IgD-negative memory B cell (primary cell): ENCODE data around the gene MT1E. TPM values are rescaled to one million over a fixed set of nuclear protein-coding genes. Genes with fewer than 3 reads are reported as not detected.

Experiments used
- H3K27ac Mint-ChIP-seq, 3 donors: one replicate each; pipeline ENCODE4 v1.8.0; 2020 to 2022; ENCODE audit warnings: mild to moderate bottlenecking in 3 of 3, mixed read lengths in 3 of 3, moderate library complexity in 1 of 3
- H3K27me3 Mint-ChIP-seq: one replicate; pipeline ENCODE4 v1.8.0; 2021; ENCODE audit warnings: mixed read lengths
- H3K36me3 Mint-ChIP-seq: one replicate; pipeline ENCODE4 v1.8.0; 2020; ENCODE audit warnings: mild to moderate bottlenecking, mixed read lengths
- H3K4me1 Mint-ChIP-seq, 3 donors: one replicate each; pipeline ENCODE4 v1.8.0; 2020 to 2022; ENCODE audit warnings: mixed read lengths in 3 of 3, mild to moderate bottlenecking in 1 of 3
- H3K4me3 Mint-ChIP-seq, 4 donors: one replicate each; pipeline ENCODE4 v1.8.0; 2020 to 2022; ENCODE audit warnings: mild to moderate bottlenecking in 4 of 4, mixed read lengths in 4 of 4, moderate library complexity in 3 of 4
- H3K9me3 Mint-ChIP-seq, 3 donors: one replicate each; pipeline ENCODE4 v1.8.0; 2020 to 2021; ENCODE audit warnings: mixed read lengths in 3 of 3, mild to moderate bottlenecking in 1 of 3
- polyA plus RNA-seq: library from polyadenylated mRNA; unstranded; fragments of 300-500 nt; fragmentation: Illumina TruSeq; gene quantifications from one replicate; pipeline ENCODE4 v1.2.3, GENCODE V29; 2021

MT1E gene
- polyA plus RNA-seq, 1 donor from 2014 or later, result 0.49 TPM

DNA sequence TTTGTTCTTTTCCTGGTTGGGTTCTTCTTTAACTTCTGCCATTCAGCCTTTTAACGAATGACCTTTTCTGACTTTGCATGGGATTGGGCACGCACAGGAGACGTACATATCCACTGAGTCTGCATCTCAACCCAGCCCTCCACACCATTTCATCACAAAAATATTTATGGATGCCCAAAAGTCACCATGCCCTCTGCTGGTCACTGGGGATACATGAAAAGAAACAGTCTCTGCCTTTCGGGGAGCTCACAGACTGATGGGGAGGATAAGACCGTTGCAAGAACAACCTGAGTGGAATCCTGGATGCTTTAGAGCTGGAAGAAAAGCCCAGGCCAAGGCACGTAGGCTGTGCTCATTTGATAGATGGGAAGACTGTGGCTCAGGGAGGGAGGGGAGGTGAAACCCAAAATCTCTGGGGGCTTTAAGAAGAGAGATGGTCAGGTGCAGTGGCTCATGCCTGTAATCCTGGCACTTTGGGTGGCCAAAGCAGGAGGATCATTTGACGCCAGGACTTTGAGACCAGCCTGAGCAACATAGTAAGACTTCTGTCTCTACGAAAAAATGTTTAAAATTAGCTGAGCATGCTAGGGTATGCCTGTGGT lies 25.1 kb upstream of the MT1E start:
- Mint-ChIP-seq H3K27me3 (peaks cover 15% of the 10 kb centered on the region), H3K36me3 (peaks cover 2% of the 10 kb centered on the region), H3K4me1 (peaks cover 0 to 4% (median 0%) of the 10 kb centered on the region in 3 donors), H3K27ac (no peak overlapping the region), H3K9me3 (no peaks in the 10 kb centered on the region), H3K4me3 (no peak overlapping the region)

DNA sequence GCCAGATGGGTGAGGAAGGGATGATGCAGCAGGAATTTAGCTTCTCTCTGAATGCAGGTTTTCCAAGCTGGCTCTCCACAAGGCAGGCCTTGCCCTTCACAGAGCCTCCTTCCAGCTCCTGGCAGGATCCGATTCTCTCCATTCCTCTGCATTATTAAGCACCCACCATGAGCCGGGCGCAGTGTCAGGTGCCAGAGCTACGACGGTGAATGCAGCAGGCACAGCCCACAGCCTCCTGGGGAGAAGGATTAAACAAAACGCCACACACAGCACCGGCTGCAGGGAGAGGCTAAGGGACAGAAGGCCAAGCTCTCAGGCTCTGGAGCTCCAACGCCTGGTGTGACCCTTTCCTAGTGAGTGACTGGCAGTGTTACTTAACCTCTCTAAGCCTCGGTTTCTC lies 24.3 kb upstream of the MT1E start:
- Mint-ChIP-seq H3K9me3 (no peaks in the 10 kb centered on the region), H3K4me3 (no peak overlapping the region), H3K27ac (no peak overlapping the region), H3K4me1 (peaks cover 0 to 4% (median 0%) of the 10 kb centered on the region in 3 donors), H3K27me3 (peaks cover 15% of the 10 kb centered on the region), H3K36me3 (peaks cover 2% of the 10 kb centered on the region)

- H3K36me3 Mint-ChIP-seq, result no peaks in the 10 kb centered on the region
These were observed 22.0 kb upstream of the MT1E start for GRCh38 chr16:56603589-56603988.

DNA sequence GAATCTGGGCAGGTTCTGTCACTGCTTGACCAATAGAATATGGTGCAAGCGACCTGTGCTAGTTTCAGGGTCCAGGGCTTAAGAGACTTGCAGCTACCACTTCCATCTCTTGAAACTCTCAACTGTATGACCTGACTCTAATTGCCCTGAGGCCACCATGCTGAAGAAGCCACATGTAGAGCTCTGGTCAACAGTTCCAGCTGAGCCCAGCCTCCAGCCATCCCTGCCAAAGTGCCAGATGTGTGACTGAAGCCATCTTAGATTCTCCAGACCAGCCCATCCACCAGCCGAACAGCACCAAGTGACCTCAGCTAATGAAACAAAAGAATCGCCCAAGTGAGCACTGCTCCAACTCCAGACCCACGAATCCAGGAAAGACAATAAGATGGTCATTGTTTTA lies 20.6 kb upstream of the MT1E start:
- Mint-ChIP-seq H3K4me1 (peaks cover 7 to 20% (median 9%) of the 10 kb centered on the region in 3 donors), H3K4me3 (peak overlapping the region in 1 of 4 donors; percentile 10), H3K27me3 (peaks cover 12% of the 10 kb centered on the region), H3K9me3 (no peaks in the 10 kb centered on the region), H3K27ac (no peak overlapping the region), H3K36me3 (no peaks in the 10 kb centered on the region)

More at GRCh38 chr16:56603589-56603988, 22.0 kb upstream of the MT1E start:
- H3K27ac Mint-ChIP-seq, result no peak overlapping the region
- no peak overlapping the region for H3K4me3 Mint-ChIP-seq
- peaks cover 0 to 10% (median 2%) of the 10 kb centered on the region in 3 donors for H3K4me1 Mint-ChIP-seq
- H3K9me3 Mint-ChIP-seq, result no peaks in the 10 kb centered on the region
- H3K27me3 Mint-ChIP-seq, result peaks cover 12% of the 10 kb centered on the region

GRCh38 chr16:56605475-56605874 lies 20.1 kb upstream of the MT1E start:
- Mint-ChIP-seq H3K9me3 (no peaks in the 10 kb centered on the region), H3K4me1 (peaks cover 11 to 20% (median 14%) of the 10 kb centered on the region in 3 donors), H3K4me3 (peak overlapping the region in 1 of 4 donors; percentile 1), H3K36me3 (no peaks in the 10 kb centered on the region), H3K27me3 (peaks cover 8% of the 10 kb centered on the region), H3K27ac (no peak overlapping the region)

GRCh38 chr16:56606071-56606475 lies 19.5 kb upstream of the MT1E start:
- peak overlapping the region in 1 of 4 donors; percentile 13 for H3K4me3 Mint-ChIP-seq
- H3K4me1 Mint-ChIP-seq, result peaks cover 17 to 25% (median 18%) of the 10 kb centered on the region in 3 donors
- peaks cover 6% of the 10 kb centered on the region for H3K27me3 Mint-ChIP-seq
- no peaks in the 10 kb centered on the region for H3K9me3 Mint-ChIP-seq
- no peaks in the 10 kb centered on the region for H3K36me3 Mint-ChIP-seq
- peak overlapping the region in 1 of 3 donors; percentile 77 for H3K27ac Mint-ChIP-seq

- H3K4me1 Mint-ChIP-seq, result peaks cover 18 to 27% (median 19%) of the 10 kb centered on the region in 3 donors
- H3K27me3 Mint-ChIP-seq, result peaks cover 5% of the 10 kb centered on the region
These were observed 19.0 kb upstream of the MT1E start for GRCh38 chr16:56606476-56607108.

GRCh38 chr16:56607109-56607618 lies 18.4 kb upstream of the MT1E start:
- Mint-ChIP-seq H3K36me3 (no peaks in the 10 kb centered on the region), H3K4me1 (peaks cover 18 to 27% (median 19%) of the 10 kb centered on the region in 3 donors), H3K4me3 (peak overlapping the region in 2 of 4 donors; percentile 13 to 63), H3K27me3 (peaks cover under 1% of the 10 kb centered on the region), H3K27ac (peak overlapping the region in 1 of 3 donors; percentile 77), H3K9me3 (no peaks in the 10 kb centered on the region)

More at GRCh38 chr16:56606476-56607108, 19.0 kb upstream of the MT1E start:
- Mint-ChIP-seq H3K4me3 (peak overlapping the region in 2 of 4 donors; percentile 13 to 63), H3K36me3 (no peaks in the 10 kb centered on the region), H3K9me3 (no peaks in the 10 kb centered on the region), H3K27ac (peak overlapping the region in 1 of 3 donors; percentile 77)

- peaks cover 18 to 27% (median 19%) of the 10 kb centered on the region in 3 donors for H3K4me1 Mint-ChIP-seq
These were observed 17.9 kb upstream of the MT1E start for GRCh38 chr16:56607675-56608042.

GRCh38 chr16:56608043-56608875 lies 17.3 kb upstream of the MT1E start, which contains the start of gene MT2A:
Gene MT2A (plus strand): TSS chr16:56608584. CDS start chr16:56608656, 72 bp downstream.
- no peaks in the 10 kb centered on the region for H3K27me3 Mint-ChIP-seq
- peak within 1 kb of the TSS; percentile 83 to 95 (median 93) for H3K4me3 Mint-ChIP-seq
- H3K36me3 Mint-ChIP-seq, result no peaks in the 10 kb centered on the region
- H3K27ac Mint-ChIP-seq, result peak within 1 kb of the TSS; percentile 70 to 92 (median 84)
- H3K9me3 Mint-ChIP-seq, result no peaks in the 10 kb centered on the region
- H3K4me1 Mint-ChIP-seq, result peaks cover 18 to 27% (median 19%) of the 10 kb centered on the region in 3 donors

More at GRCh38 chr16:56607675-56608042, 17.9 kb upstream of the MT1E start:
- no peaks in the 10 kb centered on the region for H3K9me3 Mint-ChIP-seq
- no peaks in the 10 kb centered on the region for H3K36me3 Mint-ChIP-seq
- no peaks in the 10 kb centered on the region for H3K27me3 Mint-ChIP-seq
- peak overlapping the region in 1 of 3 donors; percentile 70 for H3K27ac Mint-ChIP-seq
- H3K4me3 Mint-ChIP-seq, result peak overlapping the region; percentile 13 to 81 (median 74)

DNA sequence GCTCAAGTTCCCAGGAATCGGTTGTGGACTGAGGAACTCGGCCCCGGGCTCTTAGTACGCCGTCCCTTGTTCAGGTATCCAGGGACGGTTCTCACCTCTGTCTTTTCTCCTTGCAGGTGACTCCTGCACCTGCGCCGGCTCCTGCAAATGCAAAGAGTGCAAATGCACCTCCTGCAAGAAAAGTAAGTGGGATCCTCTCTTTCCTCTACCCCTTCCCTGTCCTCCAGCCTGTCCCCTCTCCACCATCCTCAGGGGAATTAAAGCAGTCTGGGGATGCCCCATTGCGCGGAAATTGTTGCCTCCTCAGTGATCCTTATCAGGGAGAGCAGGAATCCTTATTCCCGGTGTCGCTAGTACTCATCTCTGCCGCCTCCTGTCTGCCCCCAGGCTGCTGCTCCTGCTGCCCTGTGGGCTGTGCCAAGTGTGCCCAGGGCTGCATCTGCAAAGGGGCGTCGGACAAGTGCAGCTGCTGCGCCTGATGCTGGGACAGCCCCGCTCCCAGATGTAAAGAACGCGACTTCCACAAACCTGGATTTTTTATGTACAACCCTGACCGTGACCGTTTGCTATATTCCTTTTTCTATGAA lies 16.6 kb upstream of the MT1E start:
- Mint-ChIP-seq H3K4me3 (peak overlapping the region; percentile 83 to 95 (median 93)), H3K4me1 (peaks cover 18 to 27% (median 19%) of the 10 kb centered on the region in 3 donors), H3K27me3 (no peaks in the 10 kb centered on the region), H3K27ac (peak overlapping the region in 2 of 3 donors; percentile 70 to 92), H3K36me3 (no peaks in the 10 kb centered on the region), H3K9me3 (no peaks in the 10 kb centered on the region)

DNA sequence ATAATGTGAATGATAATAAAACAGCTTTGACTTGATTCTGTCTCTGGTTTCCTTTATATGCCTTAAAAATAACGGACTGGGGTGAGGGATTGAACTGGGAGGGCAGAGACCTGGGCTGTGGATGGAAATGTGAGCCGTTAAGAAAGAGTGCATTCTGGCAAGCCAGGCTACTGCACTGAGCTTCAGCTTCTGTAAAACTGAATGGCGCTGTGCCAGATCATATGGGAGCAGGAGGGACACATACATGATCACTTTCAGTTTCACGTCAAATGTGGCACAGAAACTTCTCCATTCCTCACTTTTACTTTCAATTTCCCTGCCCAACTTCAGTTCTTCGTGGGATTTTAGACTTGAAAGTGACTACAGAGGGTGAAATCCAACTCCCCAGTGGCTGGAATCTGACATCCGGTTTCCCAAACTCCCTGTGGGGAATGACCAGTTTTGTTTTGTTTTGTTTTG lies 16.1 kb upstream of the MT1E start:
- Mint-ChIP-seq H3K9me3 (no peaks in the 10 kb centered on the region), H3K4me3 (peak overlapping the region; percentile 83 to 95 (median 93)), H3K36me3 (no peaks in the 10 kb centered on the region), H3K27ac (peak overlapping the region; percentile 35 to 92 (median 84)), H3K4me1 (peaks cover 18 to 27% (median 19%) of the 10 kb centered on the region in 3 donors), H3K27me3 (no peaks in the 10 kb centered on the region)

- H3K9me3 Mint-ChIP-seq, result no peaks in the 10 kb centered on the region
- peaks cover 18 to 27% (median 19%) of the 10 kb centered on the region in 3 donors for H3K4me1 Mint-ChIP-seq
- H3K27me3 Mint-ChIP-seq, result no peaks in the 10 kb centered on the region
- no peaks in the 10 kb centered on the region for H3K36me3 Mint-ChIP-seq
- peak overlapping the region; percentile 71 to 95 (median 93) for H3K4me3 Mint-ChIP-seq
- H3K27ac Mint-ChIP-seq, result peak overlapping the region; percentile 62 to 92 (median 78)
These were observed 15.5 kb upstream of the MT1E start for GRCh38 chr16:56610017-56610608.

- Mint-ChIP-seq H3K36me3 (no peaks in the 10 kb centered on the region), H3K4me3 (peak overlapping the region; percentile 71 to 95 (median 80)), H3K27ac (peak overlapping the region; percentile 62 to 92 (median 78)), H3K4me1 (peaks cover 18 to 27% (median 19%) of the 10 kb centered on the region in 3 donors), H3K9me3 (no peaks in the 10 kb centered on the region), H3K27me3 (no peaks in the 10 kb centered on the region)
These were observed 14.9 kb upstream of the MT1E start for GRCh38 chr16:56610609-56611111.
